Stimulated activated effector memory CD8-positive, alpha-beta T cell treated with anti-CD3 and anti-CD28 coated beads, Interleukin-12 subunit alpha, Interleukin-12 subunit beta, amount 100 ng/mL, for 72 hours (primary cell): ENCODE results near the gene SHISA6.

ENCODE experiments used
- ATAC-seq: fragments of 150-1000 bp; cut with Tn5 transposase; 2 replicates; pipeline ENCODE4 v1.10.0; 2021
- DNase-seq, 2 donors: peaks; one replicate each; pipeline ENCODE4 v3.0.0; 2021 to 2022; ENCODE audit warnings: low spot score in 2 of 2
- H3K27ac Mint-ChIP-seq: one replicate; pipeline ENCODE4 v1.8.0; 2022; ENCODE audit warnings: mild to moderate bottlenecking, mixed read lengths
- H3K36me3 Mint-ChIP-seq: one replicate; pipeline ENCODE4 v1.8.0; 2022; ENCODE audit warnings: mild to moderate bottlenecking, mixed read lengths
- H3K4me1 Mint-ChIP-seq: one replicate; pipeline ENCODE4 v1.8.0; 2022; ENCODE audit warnings: mixed read lengths
- H3K4me3 Mint-ChIP-seq: one replicate; pipeline ENCODE4 v1.8.0; 2022; ENCODE audit warnings: mild to moderate bottlenecking, mixed read lengths
- H3K9me3 Mint-ChIP-seq: one replicate; pipeline ENCODE4 v1.8.0; 2022; ENCODE audit warnings: mixed read lengths

Gene SHISA6

GRCh38 chr17:11388054-11388453 is 147.0 kb downstream of the SHISA6 start:
- Mint-ChIP-seq H3K4me1 (no peaks in the 10 kb centered on the region), H3K36me3 (no peaks in the 10 kb centered on the region), H3K27ac (no peak overlapping the region), H3K9me3 (peaks cover 25% of the 10 kb centered on the region), H3K4me3 (no peak overlapping the region)
- no peak for ATAC-seq
- DNase-seq, result no peak

- no peaks in the 10 kb centered on the region for H3K4me1 Mint-ChIP-seq
- no peak for ATAC-seq
- H3K4me3 Mint-ChIP-seq, result no peak overlapping the region
Observed at GRCh38 chr17:11389583-11389982, 148.6 kb downstream of the SHISA6 start.

DNA sequence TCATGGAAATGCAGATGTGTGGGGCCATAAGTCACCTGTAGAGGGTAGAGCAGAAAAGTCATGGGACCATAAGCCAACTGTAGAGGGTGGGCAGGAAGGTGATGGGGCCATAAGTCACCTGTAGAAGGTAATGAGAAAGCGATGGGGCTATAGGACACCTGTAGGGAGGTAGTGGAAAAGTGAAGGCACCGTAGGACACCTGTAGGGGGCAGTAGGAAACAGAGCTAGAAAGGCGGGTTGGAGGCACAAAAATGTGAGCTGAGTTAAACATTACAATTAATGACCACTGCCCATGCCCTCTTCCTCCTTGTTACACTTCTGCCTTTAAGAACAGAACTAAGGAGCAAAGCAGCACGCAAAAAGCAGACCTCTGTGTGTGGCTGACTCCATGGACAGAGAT is 150.1 kb downstream of the SHISA6 start:
- no peak overlapping the region for H3K4me3 Mint-ChIP-seq
- no peak overlapping the region for H3K27ac Mint-ChIP-seq
- no peak for DNase-seq
- no peak for ATAC-seq
- no peaks in the 10 kb centered on the region for H3K4me1 Mint-ChIP-seq
- peaks cover 19% of the 10 kb centered on the region for H3K9me3 Mint-ChIP-seq
- H3K36me3 Mint-ChIP-seq, result no peaks in the 10 kb centered on the region

More at GRCh38 chr17:11389583-11389982, 148.6 kb downstream of the SHISA6 start:
- Mint-ChIP-seq H3K9me3 (peaks cover 27% of the 10 kb centered on the region), H3K36me3 (no peaks in the 10 kb centered on the region), H3K27ac (no peak overlapping the region)
- no peak for DNase-seq

GRCh38 chr17:11404431-11405276 is 163.6 kb downstream of the SHISA6 start:
- Mint-ChIP-seq H3K9me3 (peaks cover 7% of the 10 kb centered on the region), H3K4me3 (no peak overlapping the region), H3K27ac (no peak overlapping the region), H3K4me1 (no peaks in the 10 kb centered on the region), H3K36me3 (no peaks in the 10 kb centered on the region)
- no peak for DNase-seq
- no peak for ATAC-seq

DNA sequence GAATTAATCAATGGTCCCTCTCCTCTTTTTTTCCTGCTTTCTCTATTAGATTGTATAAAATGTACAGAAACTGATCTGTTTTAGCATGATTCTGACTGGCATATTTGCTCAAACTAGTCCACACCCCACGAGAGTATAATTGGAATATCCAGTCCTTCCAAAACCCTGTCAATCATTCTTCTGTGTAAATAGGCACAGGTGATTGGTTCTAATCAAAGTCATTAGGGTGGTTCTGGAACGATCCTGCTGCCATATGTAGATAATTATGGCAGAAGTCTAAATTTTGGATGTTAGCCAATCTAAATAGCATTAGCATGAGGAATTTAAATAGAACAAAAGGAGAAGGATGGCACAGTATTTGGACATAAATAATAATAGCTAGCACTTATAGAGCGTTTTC is 165.7 kb downstream of the SHISA6 start:
- Mint-ChIP-seq H3K9me3 (no peaks in the 10 kb centered on the region), H3K36me3 (no peaks in the 10 kb centered on the region), H3K4me3 (no peak overlapping the region), H3K4me1 (no peaks in the 10 kb centered on the region), H3K27ac (no peak overlapping the region)
- ATAC-seq (no peak), DNase-seq (no peak)

DNA sequence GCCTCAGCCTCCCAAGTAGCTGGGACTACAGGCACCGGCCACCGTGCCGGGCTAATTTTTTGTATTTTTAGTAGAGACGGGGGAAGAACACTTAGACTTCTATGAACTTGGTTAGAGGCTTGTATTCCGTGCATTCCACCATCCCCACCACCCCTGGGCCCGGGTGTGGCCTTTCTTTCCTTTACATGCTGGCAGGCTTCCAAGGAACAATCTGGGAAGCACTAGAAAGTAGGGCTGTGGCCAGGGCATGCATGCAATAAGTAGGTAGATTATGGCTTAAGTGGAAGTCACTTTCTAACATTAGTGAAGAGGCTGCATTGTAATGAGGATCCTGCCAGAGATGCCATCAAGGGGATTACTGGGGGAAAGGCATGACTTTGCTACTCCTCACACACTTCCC is 171.6 kb downstream of the SHISA6 start:
- Mint-ChIP-seq H3K4me3 (no peak overlapping the region), H3K36me3 (no peaks in the 10 kb centered on the region), H3K9me3 (peaks cover 4% of the 10 kb centered on the region), H3K27ac (no peak overlapping the region), H3K4me1 (no peaks in the 10 kb centered on the region)
- no peak for ATAC-seq
- DNase-seq, result no peak

DNA sequence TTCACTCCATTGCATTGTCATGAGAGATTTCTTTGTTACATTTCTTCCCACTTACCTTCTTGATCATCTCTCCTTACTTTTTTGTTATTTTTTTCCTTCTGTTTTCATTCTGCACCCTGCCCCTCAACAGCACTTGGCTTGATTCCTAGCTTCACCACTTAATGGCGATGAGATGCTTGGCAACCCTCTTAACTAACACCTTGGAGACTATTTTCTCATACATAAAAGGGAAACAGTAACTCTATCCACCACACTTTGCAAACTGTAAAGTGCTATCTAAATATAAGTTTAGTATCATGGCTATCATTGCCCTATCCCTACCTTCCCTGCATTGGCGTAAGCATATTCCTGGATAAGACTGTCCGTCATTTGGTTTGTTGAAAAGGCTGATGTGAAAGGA is 177.3 kb downstream of the SHISA6 start:
- H3K9me3 Mint-ChIP-seq, result peaks cover 7% of the 10 kb centered on the region
- no peaks in the 10 kb centered on the region for H3K4me1 Mint-ChIP-seq
- DNase-seq, result no peak
- no peak overlapping the region for H3K4me3 Mint-ChIP-seq
- no peaks in the 10 kb centered on the region for H3K36me3 Mint-ChIP-seq
- no peak for ATAC-seq
- H3K27ac Mint-ChIP-seq, result no peak overlapping the region

DNA sequence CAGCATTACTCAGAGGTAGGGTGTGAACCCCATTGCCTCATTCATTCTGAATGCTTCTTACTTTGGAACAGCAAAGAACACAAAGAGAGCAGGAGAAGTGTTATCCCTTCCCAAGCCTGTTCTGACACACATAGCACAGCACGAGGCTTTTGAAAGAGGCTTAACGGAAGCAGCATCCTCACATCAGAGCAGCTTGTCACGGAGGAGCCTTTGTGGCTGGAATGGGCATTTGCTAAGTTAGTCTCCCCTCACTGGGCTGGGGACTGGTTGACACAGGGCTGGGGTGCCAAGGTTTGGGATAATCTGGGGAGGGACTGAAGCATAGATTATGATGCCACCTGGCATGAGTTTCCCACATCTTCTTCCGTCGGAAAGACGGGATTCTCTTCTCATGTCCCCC is 189.7 kb downstream of the SHISA6 start:
- DNase-seq, result no peak
- no peaks in the 10 kb centered on the region for H3K4me1 Mint-ChIP-seq
- no peak overlapping the region for H3K4me3 Mint-ChIP-seq
- no peaks in the 10 kb centered on the region for H3K36me3 Mint-ChIP-seq
- H3K9me3 Mint-ChIP-seq, result peaks cover 5% of the 10 kb centered on the region
- no peak for ATAC-seq
- H3K27ac Mint-ChIP-seq, result no peak overlapping the region

GRCh38 chr17:11438673-11439072 is 197.7 kb downstream of the SHISA6 start:
- no peak for DNase-seq
- H3K27ac Mint-ChIP-seq, result no peak overlapping the region

GRCh38 chr17:11441004-11441403 is 200.0 kb downstream of the SHISA6 start:
- no peaks in the 10 kb centered on the region for H3K4me1 Mint-ChIP-seq
- ATAC-seq, result no peak
- DNase-seq, result no peak
- no peaks in the 10 kb centered on the region for H3K36me3 Mint-ChIP-seq
- peaks cover 13% of the 10 kb centered on the region for H3K9me3 Mint-ChIP-seq
- no peak overlapping the region for H3K4me3 Mint-ChIP-seq
- no peak overlapping the region for H3K27ac Mint-ChIP-seq

More at GRCh38 chr17:11438673-11439072, 197.7 kb downstream of the SHISA6 start:
- ATAC-seq, result no peak
- Mint-ChIP-seq H3K9me3 (peaks cover 14% of the 10 kb centered on the region), H3K4me1 (no peaks in the 10 kb centered on the region), H3K36me3 (no peaks in the 10 kb centered on the region), H3K4me3 (no peak overlapping the region)

DNA sequence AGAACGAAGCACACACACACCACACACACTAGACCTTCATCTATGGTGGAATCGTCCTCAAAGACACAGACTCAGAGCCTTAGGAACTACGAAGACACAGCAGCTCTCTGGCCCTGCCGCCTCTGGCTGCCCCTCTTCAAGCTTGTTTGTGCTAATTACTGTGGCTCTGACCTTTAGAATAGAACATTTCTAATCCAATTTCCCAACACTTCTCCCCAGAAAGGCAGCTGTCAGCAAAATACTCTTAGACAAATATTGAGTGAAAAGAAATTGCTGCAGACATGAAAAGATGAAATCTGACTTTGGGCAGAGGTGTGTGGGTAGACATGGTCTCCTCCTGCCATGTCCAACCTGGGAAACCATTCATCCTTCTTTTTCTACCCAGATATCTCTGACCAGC is 205.3 kb downstream of the SHISA6 start:
- Mint-ChIP-seq H3K4me3 (no peak overlapping the region), H3K27ac (no peak overlapping the region), H3K9me3 (peaks cover 10% of the 10 kb centered on the region), H3K4me1 (no peaks in the 10 kb centered on the region), H3K36me3 (no peaks in the 10 kb centered on the region)
- DNase-seq, result no peak
- ATAC-seq, result no peak

DNA sequence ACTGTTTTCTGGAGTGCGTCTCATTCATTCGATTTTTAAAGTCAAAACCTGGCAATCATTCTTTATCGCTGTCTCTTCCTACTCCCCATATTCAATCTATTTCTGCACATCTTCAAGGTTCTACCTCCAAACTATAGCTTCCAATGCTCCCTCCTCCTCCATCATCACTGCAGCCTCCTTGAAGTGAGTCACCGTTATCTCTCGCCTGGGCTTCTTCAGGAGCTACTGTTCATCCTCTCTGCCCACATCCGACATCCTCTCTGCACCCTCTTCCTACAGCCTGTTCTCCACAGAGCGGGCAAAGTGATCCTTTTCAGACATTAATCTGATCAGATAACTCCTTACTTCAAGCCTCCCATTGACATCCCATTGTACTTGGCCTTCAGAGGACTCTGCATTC is 213.1 kb downstream of the SHISA6 start:
- Mint-ChIP-seq H3K4me3 (no peak overlapping the region), H3K4me1 (no peaks in the 10 kb centered on the region), H3K9me3 (peaks cover 21% of the 10 kb centered on the region), H3K27ac (no peak overlapping the region), H3K36me3 (no peaks in the 10 kb centered on the region)
- ATAC-seq (no peak), DNase-seq (no peak)

DNA sequence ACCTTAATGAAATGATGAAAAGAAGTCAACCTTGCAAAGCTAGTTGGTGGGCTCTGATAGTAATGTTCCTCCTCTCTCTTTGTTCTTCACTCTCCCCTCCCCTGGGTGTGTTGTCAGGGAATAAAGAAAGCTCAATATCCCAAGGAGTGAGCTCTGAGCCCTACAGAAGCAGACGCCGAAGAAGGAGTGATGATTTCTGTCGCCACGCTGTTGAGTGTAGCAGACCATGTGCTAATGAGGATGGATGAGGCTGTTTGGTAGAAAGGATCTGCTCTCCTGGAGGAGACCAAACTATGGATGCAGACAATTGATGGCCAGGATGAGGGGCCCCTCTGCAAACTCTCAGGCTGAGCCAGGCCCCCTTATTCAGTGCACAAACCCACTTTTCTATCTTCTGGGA is 217.3 kb downstream of the SHISA6 start:
- no peak overlapping the region for H3K4me3 Mint-ChIP-seq
- peaks cover 8% of the 10 kb centered on the region for H3K9me3 Mint-ChIP-seq
- no peak for ATAC-seq
- H3K27ac Mint-ChIP-seq, result no peak overlapping the region
- H3K36me3 Mint-ChIP-seq, result no peaks in the 10 kb centered on the region
- no peaks in the 10 kb centered on the region for H3K4me1 Mint-ChIP-seq
- DNase-seq, result no peak

DNA sequence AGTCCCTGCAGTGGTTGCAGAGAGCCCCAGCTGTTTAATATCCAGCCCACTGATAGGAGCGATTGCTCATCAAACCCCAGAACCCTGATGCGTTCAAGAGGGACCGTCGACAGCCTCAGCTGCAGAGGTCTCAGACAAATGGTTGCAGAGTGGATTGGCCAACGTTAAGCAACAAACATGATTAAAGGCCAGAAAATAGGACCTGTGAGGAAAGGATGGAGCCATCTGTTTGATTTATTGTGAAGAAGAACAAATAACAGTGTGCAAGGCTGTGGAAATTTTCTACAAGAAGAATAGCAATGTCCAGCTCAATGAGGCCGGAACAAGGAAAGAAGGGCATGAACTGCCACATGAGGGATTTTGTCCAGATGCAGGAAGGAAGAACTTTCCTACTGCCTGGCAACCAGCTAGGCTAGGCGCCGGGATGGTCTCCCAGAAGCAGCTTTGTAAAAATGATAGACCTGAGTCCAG is 218.9 kb downstream of the SHISA6 start:
- Mint-ChIP-seq H3K36me3 (no peaks in the 10 kb centered on the region), H3K9me3 (no peaks in the 10 kb centered on the region), H3K4me3 (no peak overlapping the region), H3K4me1 (no peaks in the 10 kb centered on the region), H3K27ac (no peak overlapping the region)
- ATAC-seq (no peak), DNase-seq (no peak)

GRCh38 chr17:11461993-11462548 is 221.1 kb downstream of the SHISA6 start:
- Mint-ChIP-seq H3K36me3 (no peaks in the 10 kb centered on the region), H3K4me3 (no peak overlapping the region), H3K27ac (no peak overlapping the region), H3K4me1 (no peaks in the 10 kb centered on the region), H3K9me3 (no peaks in the 10 kb centered on the region)
- ATAC-seq (no peak), DNase-seq (no peak)

- ATAC-seq (no peak), DNase-seq (no peak)
- no peaks in the 10 kb centered on the region for H3K4me1 Mint-ChIP-seq
- H3K9me3 Mint-ChIP-seq, result no peaks in the 10 kb centered on the region
- H3K4me3 Mint-ChIP-seq, result no peak overlapping the region
- H3K27ac Mint-ChIP-seq, result no peak overlapping the region
- H3K36me3 Mint-ChIP-seq, result no peaks in the 10 kb centered on the region
Observed at GRCh38 chr17:11467639-11468038, 226.6 kb downstream of the SHISA6 start.
